ENCODE data around the gene MLANA.
"Not testable (repeated sequence)": the region's sequence is repeated elsewhere in the genome, so short reads cannot be mapped to it uniquely, and the experiment has no call there.

MLANA gene

GRCh38 chr9:5870020-5870339, 20.7 kb upstream of the MLANA start:
- DNase-seq = no peak

GRCh38 chr9:5870691-5871090, 20.0 kb upstream of the MLANA start:
- DNase-seq = peak in 3 of 4 experiments; percentile 21 to 38 (median 35)

- no peak for DNase-seq
Measured at GRCh38 chr9:5871785-5872184, 18.9 kb upstream of the MLANA start.

- DNase-seq = no peak
Measured at GRCh38 chr9:5872511-5872910, 18.2 kb upstream of the MLANA start.

GRCh38 chr9:5873439-5873838, 17.2 kb upstream of the MLANA start:
- DNase-seq = no peak

GRCh38 chr9:5874048-5874447, 16.6 kb upstream of the MLANA start:
- no peak for DNase-seq

GRCh38 chr9:5876026-5876425, 14.7 kb upstream of the MLANA start:
- no peak for DNase-seq

GRCh38 chr9:5876711-5877110, 14.0 kb upstream of the MLANA start:
- no peak for DNase-seq

- DNase-seq = no peak
Measured at GRCh38 chr9:5879419-5880181, 11.1 kb upstream of the MLANA start.

GRCh38 chr9:5882244-5883012, 8.3 kb upstream of the MLANA start:
- DNase-seq = not testable (repeated sequence)

GRCh38 chr9:5884191-5884590, 6.5 kb upstream of the MLANA start:
- no peak for DNase-seq

GRCh38 chr9:5886114-5886939, 4.4 kb upstream of the MLANA start:
- peak; percentile 64 to 85 (median 70) for DNase-seq

GRCh38 chr9:5892456-5893133, 1.9 kb downstream of the MLANA start:
- no peak for DNase-seq

- no peak for DNase-seq
Measured at GRCh38 chr9:5893134-5893505, 2.4 kb downstream of the MLANA start.

- DNase-seq = no peak
Measured at GRCh38 chr9:5893591-5894236, 3.0 kb downstream of the MLANA start.

- DNase-seq = no peak
Measured at GRCh38 chr9:5894237-5894959, 3.7 kb downstream of the MLANA start.

- no peak for DNase-seq
Measured at GRCh38 chr9:5895782-5896181, 5.1 kb downstream of the MLANA start.

GRCh38 chr9:5896863-5897262, 6.2 kb downstream of the MLANA start:
- DNase-seq = no peak

GRCh38 chr9:5897851-5898250, 7.2 kb downstream of the MLANA start:
- DNase-seq = no peak

- peak in 2 of 4 experiments; percentile 3 to 10 for DNase-seq
Measured at GRCh38 chr9:5899292-5899691, 8.6 kb downstream of the MLANA start.

GRCh38 chr9:5900622-5901021, 9.9 kb downstream of the MLANA start:
- no peak for DNase-seq

GRCh38 chr9:5902377-5902776, 11.7 kb downstream of the MLANA start:
- no peak for DNase-seq

All from suppressor macrophage (primary cell).